ENCODE measurements around the gene ASTN2. TPM values are rescaled to one million over a fixed set of nuclear protein-coding genes. Genes with fewer than 3 reads are reported as not detected.

Gene ASTN2
- total and polyA plus RNA-seq, 2 donors (not counting 3 experiments of a cell fraction or from before 2014, with no cell fraction given): 1.0 to 1.9 TPM

DNA sequence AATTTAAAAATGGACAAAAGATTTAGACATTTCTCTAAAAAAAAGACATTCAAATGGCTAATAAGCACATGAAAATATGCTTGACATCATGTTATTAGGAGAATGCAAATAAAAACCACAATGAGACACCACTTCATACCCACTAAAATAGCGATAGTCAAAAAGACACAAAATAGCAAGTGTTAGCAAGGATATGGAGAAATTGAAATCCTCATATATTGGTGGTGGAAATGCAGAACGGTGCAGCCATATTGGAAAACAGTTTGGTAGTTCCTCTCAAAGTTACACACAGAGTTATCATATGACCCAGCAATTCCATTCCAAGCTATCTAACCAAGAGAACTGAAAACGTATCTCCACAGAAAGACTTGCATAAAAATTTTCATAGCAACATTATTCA, 955.3 kb downstream of the ASTN2 start:
- no peak for FAIRE-seq
- CTCF ChIA-PET: no interaction called here

More for the DNA sequence above, 955.3 kb downstream of the ASTN2 start:
- Histone ChIP-seq H3K9me3 (replicated peaks; ENCODE audit: control insufficient read depth, insufficient read depth, low read length) (no peaks in the 10 kb centered on the region), H3K9ac (replicated peaks; ENCODE audit: extremely low read depth, insufficient read depth, low read length) (no peak overlapping the region), H3K9me1 (replicated peaks; ENCODE audit: control insufficient read depth, extremely low read depth, insufficient read depth, low read length) (no peaks in the 10 kb centered on the region), H4K20me1 (replicated peaks; ENCODE audit: control insufficient read depth, extremely low read depth, insufficient read depth, low read length) (no peaks in the 10 kb centered on the region), H3K27ac (ENCODE audit: insufficient read depth, low read depth, low read length) (no peak overlapping the region), H3K4me2 (ENCODE audit: insufficient read depth, low read length) (no peak overlapping the region), H3K36me3 (ENCODE audit: control insufficient read depth in 2 of 2, extremely low read depth in 1 of 2, insufficient read depth in 2 of 2, low read length in 2 of 2) (no peaks in the 10 kb centered on the region), H3K4me1 (ENCODE audit: control insufficient read depth, extremely low read depth, insufficient read depth, low read length) (no peaks in the 10 kb centered on the region), H2AFZ (ENCODE audit: low read depth, low read length) (no peak overlapping the region), H3K79me2 (ENCODE audit: control insufficient read depth, insufficient read depth, low read length) (no peaks in the 10 kb centered on the region), H3K27me3 (ENCODE audit: control insufficient read depth in 2 of 2, insufficient read depth in 2 of 2, low read length in 2 of 2) (no peaks in the 10 kb centered on the region), H3K4me3 (replicated peaks in 1 of 3; ENCODE audit: insufficient read depth in 1 of 3, low read depth in 1 of 3, low read length in 3 of 3) (no peak overlapping the region)
- dilution Hi-C loops (cut with MboI; ENCODE audit: extremely low pct_ligation_motif_present, low sequenced_read_pairs) (no loop called here), intact Hi-C loops (cut with micrococcal nuclease) (no loop called here)
- TF ChIP-seq MYC (IDR thresholded peaks at IDR 0.05; ENCODE audit: low read depth, low read length) (no peak), GATA2 (IDR thresholded peaks at IDR 0.05; ENCODE audit: insufficient read depth, insufficient read length, low read depth, low read length) (no peak), FOS (IDR thresholded peaks at IDR 0.05; ENCODE audit: borderline replicate concordance, insufficient read depth, low read length) (no peak), POLR2A (IDR thresholded peaks at IDR 0.05; ENCODE audit: low read depth, low read length) (no peak), JUN (IDR thresholded peaks at IDR 0.05; ENCODE audit: borderline replicate concordance, insufficient read depth, insufficient read length, low read depth) (no peak), POLR2AphosphoS5 (IDR thresholded peaks at IDR 0.05; ENCODE audit: insufficient read depth, low read depth, low read length) (no peak), EZH2 (IDR thresholded peaks at IDR 0.05; ENCODE audit: borderline replicate concordance, low read depth, low read length, severe bottlenecking) (no peak)
- TF ChIP-seq, protein P1, sequence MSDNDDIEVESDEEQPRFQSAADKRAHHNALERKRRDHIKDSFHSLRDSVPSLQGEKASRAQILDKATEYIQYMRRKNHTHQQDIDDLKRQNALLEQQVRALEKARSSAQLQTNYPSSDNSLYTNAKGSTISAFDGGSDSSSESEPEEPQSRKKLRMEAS (IDR thresholded peaks at IDR 0.05; ENCODE audit: insufficient read depth, insufficient read length): no peak
- TF ChIP-seq, protein P2, sequence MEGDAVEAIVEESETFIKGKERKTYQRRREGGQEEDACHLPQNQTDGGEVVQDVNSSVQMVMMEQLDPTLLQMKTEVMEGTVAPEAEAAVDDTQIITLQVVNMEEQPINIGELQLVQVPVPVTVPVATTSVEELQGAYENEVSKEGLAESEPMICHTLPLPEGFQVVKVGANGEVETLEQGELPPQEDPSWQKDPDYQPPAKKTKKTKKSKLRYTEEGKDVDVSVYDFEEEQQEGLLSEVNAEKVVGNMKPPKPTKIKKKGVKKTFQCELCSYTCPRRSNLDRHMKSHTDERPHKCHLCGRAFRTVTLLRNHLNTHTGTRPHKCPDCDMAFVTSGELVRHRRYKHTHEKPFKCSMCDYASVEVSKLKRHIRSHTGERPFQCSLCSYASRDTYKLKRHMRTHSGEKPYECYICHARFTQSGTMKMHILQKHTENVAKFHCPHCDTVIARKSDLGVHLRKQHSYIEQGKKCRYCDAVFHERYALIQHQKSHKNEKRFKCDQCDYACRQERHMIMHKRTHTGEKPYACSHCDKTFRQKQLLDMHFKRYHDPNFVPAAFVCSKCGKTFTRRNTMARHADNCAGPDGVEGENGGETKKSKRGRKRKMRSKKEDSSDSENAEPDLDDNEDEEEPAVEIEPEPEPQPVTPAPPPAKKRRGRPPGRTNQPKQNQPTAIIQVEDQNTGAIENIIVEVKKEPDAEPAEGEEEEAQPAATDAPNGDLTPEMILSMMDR (IDR thresholded peaks at IDR 0.05; ENCODE audit: extremely low read depth in 1 of 2, insufficient read depth in 1 of 2, low read depth in 1 of 2, low read length in 2 of 2): no peak
- BruUV-seq (replicated peaks): no TSS peak
- POLR2A ChIA-PET: no interaction called here
- DNase-seq (ENCODE audit: low read depth, low spot score): no peak

Data from endothelial cell of umbilical vein (primary cell).